Epidermal melanocyte (primary cell): ENCODE data around the gene ZNF787.
"Not testable (repeated sequence)": the region's sequence is repeated elsewhere in the genome, so short reads cannot be mapped to it uniquely, and the experiment has no call there.

Source experiments
- DNase-seq: peaks from one replicate; pipeline ENCODE4 v3.0.0; 2011; ENCODE audit warnings: low spot score; ENCODE audit not compliant: insufficient read length

The ZNF787 gene

GRCh38 chr19:56106397-56106849, 14.7 kb downstream of the ZNF787 start:
- no peak for DNase-seq

GRCh38 chr19:56105831-56106396, 15.2 kb downstream of the ZNF787 start:
- not testable (repeated sequence) for DNase-seq

- no peak for DNase-seq
Measured at GRCh38 chr19:56105090-56105701, 15.9 kb downstream of the ZNF787 start.

GRCh38 chr19:56104423-56104822, 16.7 kb downstream of the ZNF787 start:
- no peak for DNase-seq

- DNase-seq, result no peak
Measured at GRCh38 chr19:56103027-56103614, 18.0 kb downstream of the ZNF787 start.

GRCh38 chr19:56101746-56102535, 19.2 kb downstream of the ZNF787 start:
- no peak for DNase-seq

GRCh38 chr19:56101095-56101494, 20.0 kb downstream of the ZNF787 start:
- no peak for DNase-seq

GRCh38 chr19:56099638-56100539, 21.2 kb downstream of the ZNF787 start:
- DNase-seq, result no peak

GRCh38 chr19:56098731-56099568, 22.1 kb downstream of the ZNF787 start:
- DNase-seq, result no peak

- DNase-seq, result not testable (repeated sequence)
Measured at GRCh38 chr19:56098237-56098636, 22.9 kb downstream of the ZNF787 start.

GRCh38 chr19:56097776-56098175, 23.3 kb downstream of the ZNF787 start:
- DNase-seq, result no peak

GRCh38 chr19:56097306-56097705, 23.8 kb downstream of the ZNF787 start:
- no peak for DNase-seq

GRCh38 chr19:56096665-56097064, 24.4 kb downstream of the ZNF787 start:
- no peak for DNase-seq

- no peak for DNase-seq
Measured at GRCh38 chr19:56094449-56094848, 26.6 kb downstream of the ZNF787 start.

- DNase-seq, result no peak
Measured at GRCh38 chr19:56092685-56093631, 28.1 kb downstream of the ZNF787 start.

GRCh38 chr19:56091751-56092546, 29.1 kb downstream of the ZNF787 start:
- DNase-seq, result no peak

GRCh38 chr19:56091066-56091490, 30.0 kb downstream of the ZNF787 start:
- no peak for DNase-seq

GRCh38 chr19:56089344-56089743, 31.8 kb downstream of the ZNF787 start:
- DNase-seq, result no peak
